AG10803 (cell line): ENCODE data around the gene DSE.

Experiments used
- DNase-seq: peaks from one replicate; pipeline ENCODE4 v3.0.0; 2010; ENCODE audit warnings: low read depth
- H3K4me3 ChIP-seq: 2 replicates; pipeline ENCODE4 v1.5.1; 2011; ENCODE audit warnings: mild to moderate bottlenecking, low read length, control low read depth
- TF ChIP-seq, protein P1 (sequence below): conservative IDR thresholded peaks from 2 replicates; pipeline ENCODE4 v1.5.1; 2011; ENCODE audit warnings: mild to moderate bottlenecking, low read length, control low read depth, inconsistent platforms

The DSE gene

DNA sequence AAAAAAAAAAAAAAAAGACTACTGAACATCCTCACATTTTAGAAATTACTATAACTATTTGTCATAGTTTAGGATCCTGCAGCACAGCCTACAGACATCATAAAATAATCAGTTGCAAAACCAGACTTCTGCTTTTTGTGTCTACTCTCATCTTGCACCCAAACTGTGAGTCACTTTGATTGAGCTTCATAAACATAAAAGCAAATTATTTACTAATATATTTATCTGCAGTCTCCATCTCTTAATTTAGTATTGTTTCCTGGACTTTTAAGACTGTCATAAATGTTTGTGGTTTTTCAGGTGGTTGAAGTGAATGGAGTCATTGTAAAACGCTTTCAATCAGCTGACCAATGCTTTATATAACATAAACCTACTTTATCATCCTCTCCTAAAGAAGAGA, 75.7 kb downstream of the DSE start:
- TF ChIP-seq, protein P1, sequence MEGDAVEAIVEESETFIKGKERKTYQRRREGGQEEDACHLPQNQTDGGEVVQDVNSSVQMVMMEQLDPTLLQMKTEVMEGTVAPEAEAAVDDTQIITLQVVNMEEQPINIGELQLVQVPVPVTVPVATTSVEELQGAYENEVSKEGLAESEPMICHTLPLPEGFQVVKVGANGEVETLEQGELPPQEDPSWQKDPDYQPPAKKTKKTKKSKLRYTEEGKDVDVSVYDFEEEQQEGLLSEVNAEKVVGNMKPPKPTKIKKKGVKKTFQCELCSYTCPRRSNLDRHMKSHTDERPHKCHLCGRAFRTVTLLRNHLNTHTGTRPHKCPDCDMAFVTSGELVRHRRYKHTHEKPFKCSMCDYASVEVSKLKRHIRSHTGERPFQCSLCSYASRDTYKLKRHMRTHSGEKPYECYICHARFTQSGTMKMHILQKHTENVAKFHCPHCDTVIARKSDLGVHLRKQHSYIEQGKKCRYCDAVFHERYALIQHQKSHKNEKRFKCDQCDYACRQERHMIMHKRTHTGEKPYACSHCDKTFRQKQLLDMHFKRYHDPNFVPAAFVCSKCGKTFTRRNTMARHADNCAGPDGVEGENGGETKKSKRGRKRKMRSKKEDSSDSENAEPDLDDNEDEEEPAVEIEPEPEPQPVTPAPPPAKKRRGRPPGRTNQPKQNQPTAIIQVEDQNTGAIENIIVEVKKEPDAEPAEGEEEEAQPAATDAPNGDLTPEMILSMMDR = no peak
- no peak overlapping the region for H3K4me3 ChIP-seq
- DNase-seq = peak; percentile 63

DNA sequence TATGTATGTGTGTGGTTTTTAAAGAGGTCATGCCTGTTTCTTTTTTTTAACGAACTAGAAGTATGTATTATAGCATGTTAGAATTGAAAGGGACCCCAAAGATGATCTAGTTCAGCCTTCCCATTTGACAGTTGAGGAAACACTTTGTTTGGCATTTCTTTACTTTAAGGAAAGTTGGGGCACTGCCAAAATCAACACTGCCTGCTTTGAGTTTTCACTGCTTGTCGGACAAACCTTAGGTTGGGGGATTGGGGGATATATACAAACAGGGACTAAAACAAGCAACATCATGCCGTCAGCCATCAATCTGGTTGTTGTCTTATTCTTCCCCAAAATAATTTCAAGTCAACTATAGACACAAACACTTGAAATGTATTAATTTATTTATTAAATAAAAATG, 76.3 kb downstream of the DSE start:
- H3K4me3 ChIP-seq = no peak overlapping the region
- no peak for DNase-seq
- TF ChIP-seq, protein P1 = no peak

DNA sequence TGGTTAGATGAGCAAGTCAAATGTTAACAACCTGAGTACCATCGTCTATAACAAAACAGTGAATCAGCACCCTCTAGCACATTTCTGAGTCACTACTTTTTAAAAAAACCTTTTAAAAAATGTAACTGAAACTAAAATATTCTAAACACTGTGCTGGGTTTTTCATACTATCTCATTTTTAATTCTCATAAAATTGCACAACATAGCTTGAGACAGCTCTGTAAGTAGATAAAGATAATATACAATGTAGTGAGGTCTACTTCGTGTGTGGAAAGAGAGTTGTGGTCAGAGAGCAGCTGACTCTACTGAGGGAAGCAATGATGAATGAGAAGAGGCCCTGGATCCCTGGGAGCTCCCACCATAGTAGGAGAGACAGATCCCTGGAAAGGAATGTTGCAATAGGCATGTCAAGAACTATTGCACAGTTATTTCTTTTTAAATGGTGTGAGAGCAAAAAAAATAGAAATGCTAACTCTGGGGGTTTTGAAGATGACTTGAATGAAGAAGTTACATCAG, 76.8 kb downstream of the DSE start:
- H3K4me3 ChIP-seq = no peak overlapping the region
- peak; percentile 99 for DNase-seq
- TF ChIP-seq, protein P1 = peak; percentile 11; the same call in 1 of the 2 replicates

DNA sequence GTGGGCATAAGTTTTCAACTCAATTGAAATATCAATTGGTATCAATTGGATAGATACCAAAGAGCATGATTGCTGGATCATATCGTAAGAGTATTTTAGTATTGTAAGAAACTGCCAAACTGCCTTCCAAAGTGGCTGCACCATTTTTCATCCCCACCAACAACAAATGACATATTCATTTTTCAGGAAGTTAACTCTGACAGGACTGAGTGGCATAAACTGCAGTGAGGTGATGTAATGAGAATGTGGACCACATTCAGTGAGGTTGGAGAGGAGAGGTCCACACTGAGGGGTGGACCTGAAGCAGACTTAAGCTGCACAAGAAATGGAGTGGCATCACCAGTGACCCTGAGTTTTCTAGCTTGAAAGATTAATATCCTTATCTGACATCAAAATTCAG, 78.8 kb downstream of the DSE start:
- H3K4me3 ChIP-seq = no peak overlapping the region
- TF ChIP-seq, protein P1 = no peak
- DNase-seq = no peak

DNA sequence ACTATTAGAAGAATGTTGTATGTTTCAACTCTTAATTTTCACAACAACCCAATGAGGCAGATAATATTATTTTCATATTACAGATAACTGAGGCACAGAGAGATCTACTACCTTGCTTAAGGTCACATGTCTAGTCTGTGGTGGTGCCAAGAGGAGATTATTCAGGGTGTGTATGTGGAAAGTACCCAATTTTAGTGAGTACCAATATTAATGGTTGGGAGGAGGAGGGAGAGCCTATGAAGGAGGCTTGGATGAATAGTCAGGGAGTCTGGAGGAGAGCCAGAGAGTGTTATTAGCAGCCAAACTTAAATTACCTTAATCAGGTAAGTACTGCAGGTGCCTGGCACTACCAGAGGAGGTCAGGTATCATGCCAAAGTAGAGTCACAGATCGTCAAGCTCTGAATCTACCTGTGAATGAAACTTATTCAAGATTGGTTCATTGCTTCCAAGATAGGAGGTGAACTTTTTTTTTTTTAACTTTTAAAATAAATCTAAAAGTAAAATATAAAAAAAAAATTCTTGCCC, 79.5 kb downstream of the DSE start:
- TF ChIP-seq, protein P1 = no peak
- no peak for DNase-seq

DNA sequence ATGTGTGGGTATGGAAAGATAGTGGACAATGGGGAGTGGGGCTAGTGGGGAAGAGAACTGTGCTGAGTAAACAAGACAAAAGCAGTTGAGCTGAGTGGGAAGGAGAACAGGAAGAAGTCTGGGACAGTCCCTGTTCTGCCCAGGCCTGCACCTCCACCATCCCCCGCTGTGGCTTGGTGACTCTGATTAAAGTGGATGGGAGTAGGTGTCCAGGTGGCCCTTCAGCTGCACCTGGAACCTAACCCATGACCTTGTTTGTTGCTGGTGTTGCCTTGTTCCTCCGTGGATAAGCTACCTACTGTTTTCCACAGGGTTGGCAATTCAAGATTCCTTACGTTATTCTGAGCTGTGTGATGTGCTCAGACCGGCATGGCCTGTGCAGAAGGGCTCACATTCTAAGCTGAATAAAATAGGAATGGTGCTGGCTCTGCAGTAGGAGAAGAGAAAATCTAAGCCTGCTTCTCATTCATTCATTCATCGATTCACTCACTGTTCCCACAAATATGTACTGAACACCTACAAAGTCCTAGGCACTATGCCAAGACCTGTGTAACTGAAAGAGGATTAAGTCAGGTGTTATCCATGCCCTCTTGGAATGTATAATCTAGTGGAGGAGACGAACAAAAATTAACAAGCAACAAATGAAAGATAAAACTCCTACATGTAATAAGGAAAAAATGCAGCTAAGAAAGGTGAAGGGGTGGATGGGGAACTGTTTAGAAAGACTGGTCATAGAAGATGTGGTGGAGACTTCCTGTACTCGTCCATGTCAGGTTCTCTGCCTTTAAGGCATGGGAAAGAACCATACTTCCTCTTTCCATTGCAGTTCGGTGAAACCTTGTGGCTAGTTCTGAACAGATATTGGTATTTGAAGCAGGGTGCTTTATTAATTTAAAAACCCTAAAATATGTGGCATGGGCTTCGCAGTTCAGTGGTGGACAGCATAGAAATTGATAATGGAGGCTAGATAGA, 80.3 kb downstream of the DSE start:
- DNase-seq = no peak
- H3K4me3 ChIP-seq = no peak overlapping the region

More for the DNA sequence above, 79.5 kb downstream of the DSE start:
- no peak overlapping the region for H3K4me3 ChIP-seq

More for the DNA sequence above, 80.3 kb downstream of the DSE start:
- TF ChIP-seq, protein P1 = no peak
